GM21526 (cell line): ENCODE data around the gene MINDY1.

Experiments used
- ATAC-seq: cut with Tn5 transposase; IDR thresholded peaks from one replicate; pipeline ENCODE4 v1.9.1; 2021; ENCODE audit warnings: moderate library complexity; ENCODE audit not compliant: unreplicated experiment, low FRiP score

The MINDY1 gene

DNA sequence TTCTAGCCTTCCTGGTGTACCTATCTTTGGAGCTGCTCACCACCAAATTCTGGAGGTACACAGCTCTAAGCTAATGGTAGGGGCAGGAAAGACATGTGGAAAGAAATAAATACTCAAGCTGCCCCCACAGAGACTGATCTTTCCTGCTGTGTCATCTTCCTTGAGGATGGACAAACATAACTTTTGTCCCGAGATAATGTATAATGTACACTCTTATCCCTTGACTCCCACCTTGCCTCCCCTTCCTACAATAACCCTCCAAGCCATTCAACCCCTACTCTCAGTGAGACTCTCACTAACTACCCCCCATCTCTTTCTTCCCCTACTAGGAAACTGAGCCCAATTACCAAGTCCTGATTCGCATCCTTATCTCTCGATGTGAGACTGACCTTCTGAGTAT lies 12.5 kb downstream of the MINDY1 start:
- no peak for ATAC-seq

DNA sequence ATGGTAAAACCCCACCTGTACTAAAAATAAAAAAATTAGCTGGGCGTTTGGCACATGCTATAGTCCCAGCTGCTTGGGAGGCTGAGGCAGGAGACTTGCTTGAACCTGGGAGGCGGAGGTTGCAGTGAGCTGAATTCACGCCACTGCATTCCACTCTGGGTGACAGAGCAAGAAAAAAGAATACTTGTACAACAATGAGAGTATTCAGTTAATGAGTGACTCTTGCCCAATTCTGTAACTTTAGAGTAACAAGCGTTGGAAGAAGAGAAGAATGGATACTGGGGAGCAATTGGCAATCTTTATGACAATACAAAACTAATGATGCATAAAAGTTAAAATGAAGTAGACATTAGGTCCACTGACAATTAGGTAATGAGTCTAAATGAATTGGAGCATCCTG lies 14.1 kb downstream of the MINDY1 start:
- ATAC-seq, result no peak

DNA sequence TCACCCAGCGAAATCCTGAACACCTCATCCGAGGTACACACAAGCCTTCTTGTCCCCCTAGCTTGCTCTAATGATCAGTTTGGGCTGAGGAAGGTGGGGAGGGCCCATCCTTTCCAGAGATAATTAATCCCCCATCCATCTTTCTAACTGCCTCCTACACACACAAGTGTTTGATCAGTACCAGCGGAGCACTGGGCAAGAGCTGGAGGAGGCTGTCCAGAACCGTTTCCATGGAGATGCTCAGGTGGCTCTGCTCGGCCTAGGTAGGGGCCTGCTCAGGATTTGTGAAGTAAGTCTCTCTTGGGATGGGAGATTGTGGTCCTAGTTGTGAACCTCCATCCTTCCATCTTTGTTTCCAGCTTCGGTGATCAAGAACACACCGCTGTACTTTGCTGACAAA lies 18.8 kb downstream of the MINDY1 start:
- ATAC-seq, result no peak

DNA sequence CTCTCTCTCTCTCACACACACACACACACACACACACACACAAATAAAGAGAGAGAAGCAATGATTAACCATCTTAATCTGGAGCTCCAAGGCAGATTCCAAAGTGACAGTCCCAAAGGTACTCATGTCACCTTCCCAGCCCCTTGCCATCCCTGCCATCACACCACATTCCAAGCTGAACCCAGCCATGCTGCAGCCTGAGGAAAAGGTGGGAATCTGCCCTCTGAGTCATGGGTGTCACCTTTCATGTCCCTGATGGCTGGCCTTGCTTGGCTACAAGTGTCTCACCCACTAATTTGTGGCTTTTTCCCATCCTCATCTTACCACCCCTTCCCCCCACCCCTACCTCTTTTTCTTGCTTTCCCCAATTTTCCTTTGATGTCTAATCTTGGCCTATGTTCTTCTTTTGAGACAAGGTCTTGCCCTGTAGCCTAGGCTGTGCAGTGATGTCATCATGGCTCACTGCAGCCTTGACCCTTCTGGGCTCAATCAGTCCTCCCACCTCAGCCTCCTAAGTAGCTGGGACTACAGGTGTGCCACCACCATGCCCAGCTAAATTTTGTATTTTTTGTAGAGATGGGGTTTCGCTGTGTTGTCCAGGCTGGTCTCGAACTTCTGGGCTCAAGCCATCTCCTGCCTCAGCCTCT lies 21.4 kb downstream of the MINDY1 start:
- no peak for ATAC-seq

DNA sequence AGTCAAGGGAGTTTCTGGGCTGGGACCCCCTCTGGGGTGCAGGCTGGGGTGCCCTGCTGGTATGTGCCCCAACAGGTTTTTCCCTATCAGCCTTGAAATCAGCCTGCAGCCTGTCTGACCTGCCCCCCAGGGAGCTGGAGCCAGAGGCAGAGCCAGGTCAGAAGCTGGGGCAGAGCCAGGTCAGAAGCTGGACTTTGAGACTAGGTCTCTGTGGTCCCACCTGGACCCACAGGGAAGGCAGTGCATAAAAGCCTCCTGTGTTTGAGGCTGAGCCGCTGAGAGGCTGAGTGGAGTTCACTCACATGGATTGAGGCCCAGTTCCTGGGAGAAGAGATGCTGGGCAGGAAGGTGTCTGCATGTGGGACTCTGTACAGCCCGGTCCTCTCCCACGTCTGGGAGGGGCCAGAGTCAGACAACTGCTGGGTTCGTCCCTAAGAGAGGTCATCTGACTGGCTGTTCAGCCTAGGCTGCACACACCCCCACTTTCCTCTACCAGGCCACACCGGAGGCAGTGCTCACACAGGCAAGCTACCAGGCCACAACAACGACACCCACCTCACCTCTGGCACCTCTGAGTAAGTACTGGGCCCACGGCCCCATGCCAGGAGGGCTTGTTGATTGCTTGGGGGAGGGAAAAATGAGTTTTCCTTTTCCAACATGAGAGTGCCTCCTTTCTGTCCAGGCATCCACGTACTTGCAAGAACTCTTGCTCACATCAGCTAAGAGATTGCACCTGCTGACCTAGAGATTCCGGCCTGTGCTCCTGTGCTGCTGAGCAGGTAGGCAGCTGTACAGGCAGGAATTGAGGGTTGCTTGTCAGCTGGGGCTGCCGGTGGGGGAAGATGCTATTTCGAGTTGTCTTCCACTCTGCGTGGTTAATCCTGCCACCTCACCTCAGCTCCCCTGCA lies 24.6 kb downstream of the MINDY1 start, which contains the start of gene ANXA9:
Gene ANXA9 (plus strand): TSS at position 488 of the 908 bp plus-strand sequence. CDS start 814 bp downstream, outside the sequence.
- ATAC-seq, result no peak

DNA sequence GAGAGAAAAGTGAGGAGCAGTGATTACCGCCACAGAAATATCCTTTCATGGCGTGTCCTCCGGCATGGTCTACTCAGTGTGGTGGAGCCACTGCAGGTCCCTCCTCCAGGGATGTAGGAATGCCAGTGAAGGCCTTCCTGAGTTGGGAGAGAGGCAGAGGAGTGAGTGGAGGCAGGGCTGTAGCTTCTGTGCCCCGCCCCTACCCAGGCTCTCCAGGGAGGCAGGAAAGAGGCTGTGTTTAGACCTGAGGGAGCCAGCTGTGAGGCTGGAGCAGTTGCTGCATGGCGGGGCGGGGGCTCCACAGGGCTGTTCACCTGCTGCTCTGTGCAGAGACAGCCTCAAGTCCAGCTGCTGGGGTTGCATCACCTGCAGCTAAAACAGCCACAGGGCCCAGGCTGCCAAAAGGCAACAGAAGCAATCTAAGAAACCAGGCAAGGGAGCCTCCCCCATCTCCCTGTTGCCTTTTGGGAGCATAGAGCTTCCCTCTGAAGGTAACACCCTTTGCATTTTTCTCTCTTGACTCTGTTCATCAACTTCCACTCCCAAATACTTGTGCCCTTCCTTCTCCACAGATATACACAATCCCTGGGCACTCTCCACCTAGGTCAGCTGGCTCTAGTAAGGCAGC lies 25.4 kb downstream of the MINDY1 start:
- no peak for ATAC-seq

DNA sequence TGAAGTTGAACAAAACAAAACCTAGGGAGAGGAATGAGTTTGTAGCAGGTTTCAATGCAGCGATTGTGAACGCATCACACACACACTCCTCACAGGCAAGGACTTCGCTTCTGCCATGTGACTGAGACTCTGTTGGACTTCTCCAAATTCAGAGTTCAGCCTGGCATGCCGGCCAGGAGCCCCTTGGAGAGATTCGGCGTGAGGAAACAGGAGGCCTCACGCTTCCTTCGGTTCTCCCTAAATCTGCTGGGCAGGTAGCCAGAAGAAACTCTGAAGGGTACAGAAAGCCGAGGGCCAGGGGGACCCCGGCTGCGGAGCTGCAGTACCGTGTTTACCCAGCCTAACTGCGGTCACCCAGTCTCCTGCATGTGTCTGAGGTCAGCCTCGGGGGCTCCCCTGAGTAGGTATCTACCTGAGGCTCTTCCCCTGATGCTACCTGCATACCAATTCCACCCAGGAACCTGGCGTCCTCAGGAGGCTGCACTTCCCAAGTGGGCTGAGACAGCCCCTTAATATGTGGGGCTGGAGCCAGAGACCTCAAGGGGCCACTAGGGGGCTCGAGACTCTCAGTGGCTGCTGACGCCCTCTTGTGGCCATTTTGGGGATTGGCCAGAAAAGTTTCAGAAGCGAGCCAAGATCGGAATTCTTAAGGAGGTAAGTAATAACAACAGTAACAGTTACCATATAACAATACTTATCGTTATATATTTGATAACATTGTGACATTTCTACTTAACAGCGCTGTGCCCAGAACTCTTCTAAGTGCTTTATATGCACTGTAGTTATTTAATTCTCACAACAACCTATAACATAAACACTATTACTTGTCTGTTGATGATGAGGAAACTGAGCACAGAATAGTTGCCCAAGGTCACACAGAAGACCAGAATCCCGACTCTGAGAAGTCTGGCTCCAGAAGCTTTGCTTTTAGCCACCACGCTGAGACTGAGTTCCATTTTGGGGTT lies 27.3 kb downstream of the MINDY1 start:
- ATAC-seq, result no peak

DNA sequence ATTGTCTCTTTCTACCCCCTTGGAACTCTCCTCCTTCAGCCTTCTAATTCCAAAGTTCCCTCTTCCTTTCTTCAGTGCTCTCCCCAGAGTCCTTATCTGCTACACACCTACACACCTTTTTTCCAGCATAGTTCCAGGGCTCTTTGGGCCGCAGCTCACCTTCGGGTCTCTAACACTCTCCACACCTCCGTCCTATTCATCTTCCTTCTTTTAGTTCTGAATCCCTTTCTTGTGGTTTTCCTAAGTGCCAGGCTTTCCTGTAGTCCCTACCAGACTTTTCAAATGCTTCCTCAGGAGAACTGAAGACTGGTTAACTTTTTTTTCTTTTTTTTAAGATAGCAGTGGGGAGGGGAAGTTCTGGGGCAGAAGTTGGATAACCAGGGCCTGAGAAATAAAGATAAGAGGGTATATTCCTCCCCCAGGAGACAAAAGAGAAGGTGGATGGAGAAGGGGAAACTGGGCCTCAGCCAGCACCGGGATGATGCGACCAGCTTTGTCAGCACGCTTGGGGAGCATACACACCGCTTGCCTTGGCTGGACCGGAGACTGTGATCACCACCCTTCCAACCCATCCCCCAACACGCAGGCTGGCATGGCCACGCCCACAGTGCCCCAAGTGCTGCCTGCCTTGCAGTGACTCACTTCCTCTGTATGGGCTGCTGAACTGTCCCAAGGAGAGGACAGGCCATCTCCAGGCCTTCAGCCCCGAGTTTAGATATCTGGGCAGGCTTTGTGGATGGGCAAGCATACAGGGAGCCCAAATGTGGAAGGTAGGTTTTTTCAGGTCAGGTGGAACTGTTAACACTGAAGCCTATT lies 29.6 kb downstream of the MINDY1 start:
- ATAC-seq, result no peak

DNA sequence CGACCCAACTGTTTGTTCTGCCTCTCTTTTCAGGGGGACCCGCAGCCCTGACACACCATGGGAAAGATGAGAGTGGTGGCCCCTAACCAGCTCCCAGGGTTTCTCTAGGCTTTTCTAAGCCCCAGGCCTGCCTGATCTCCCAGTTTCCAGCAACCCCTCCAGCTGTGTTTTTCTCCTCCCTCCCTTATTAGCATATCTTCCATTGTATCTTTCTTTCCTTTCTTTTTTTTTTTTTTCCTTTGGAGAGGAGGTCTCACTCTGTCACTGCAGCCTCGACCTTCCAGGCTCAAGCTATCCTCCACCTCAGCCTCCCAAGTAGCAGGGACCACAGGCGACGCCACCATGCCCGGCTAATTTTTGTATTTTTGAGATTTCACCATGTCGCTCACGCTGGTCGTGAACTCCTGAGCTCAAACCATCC lies 30.3 kb downstream of the MINDY1 start:
- ATAC-seq, result no peak

DNA sequence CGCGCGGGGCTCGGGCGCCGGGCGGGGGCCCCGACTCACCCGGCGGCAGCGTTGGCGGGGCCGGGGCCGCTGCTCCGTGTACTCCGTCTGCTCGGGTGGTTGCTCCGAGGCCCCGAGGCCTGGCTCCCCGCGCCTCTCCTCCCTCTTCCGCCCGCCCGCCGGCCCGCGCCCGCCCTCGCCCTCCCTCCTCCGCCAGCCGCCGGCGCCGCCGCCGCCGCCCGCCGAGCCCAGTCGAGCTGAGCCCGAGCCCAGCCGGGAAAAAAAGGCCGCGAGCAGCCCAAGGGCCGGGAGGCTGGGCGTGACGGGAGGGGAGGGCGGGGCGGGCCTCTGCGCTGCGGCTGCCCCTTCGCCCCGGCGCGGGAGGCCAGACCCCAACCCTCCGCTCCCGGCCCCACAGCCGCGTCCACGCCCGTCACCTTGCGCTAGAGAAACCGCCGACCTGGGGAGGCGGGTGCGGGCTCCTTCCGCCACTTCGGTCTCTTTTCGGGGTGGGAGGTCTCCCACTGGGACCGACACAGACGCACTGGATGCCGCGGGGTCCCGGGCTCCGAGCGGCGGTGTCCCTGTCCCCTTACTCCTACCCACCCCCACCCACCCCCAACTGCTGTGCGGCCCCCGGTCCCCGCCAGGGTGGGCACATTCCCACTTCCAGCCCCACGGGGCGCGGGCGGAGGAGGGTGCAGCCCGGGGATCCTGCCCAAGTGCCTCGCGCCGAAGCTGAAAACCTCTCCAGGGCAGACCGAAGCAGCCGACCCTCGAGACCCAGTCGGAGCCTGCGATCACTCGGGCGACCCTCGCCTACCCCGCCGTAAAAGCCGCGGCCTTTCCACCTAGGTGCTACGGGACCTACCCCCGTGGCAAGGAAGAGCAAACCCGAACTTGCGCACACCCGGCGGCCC lies 31.9 kb downstream of the MINDY1 start, which contains the start of gene CERS2:
Gene CERS2 (minus strand): TSS at position 256 of the 899 bp plus-strand sequence. CDS start 5,745 bp downstream, outside the sequence.
- ATAC-seq, result peak; percentile 41

DNA sequence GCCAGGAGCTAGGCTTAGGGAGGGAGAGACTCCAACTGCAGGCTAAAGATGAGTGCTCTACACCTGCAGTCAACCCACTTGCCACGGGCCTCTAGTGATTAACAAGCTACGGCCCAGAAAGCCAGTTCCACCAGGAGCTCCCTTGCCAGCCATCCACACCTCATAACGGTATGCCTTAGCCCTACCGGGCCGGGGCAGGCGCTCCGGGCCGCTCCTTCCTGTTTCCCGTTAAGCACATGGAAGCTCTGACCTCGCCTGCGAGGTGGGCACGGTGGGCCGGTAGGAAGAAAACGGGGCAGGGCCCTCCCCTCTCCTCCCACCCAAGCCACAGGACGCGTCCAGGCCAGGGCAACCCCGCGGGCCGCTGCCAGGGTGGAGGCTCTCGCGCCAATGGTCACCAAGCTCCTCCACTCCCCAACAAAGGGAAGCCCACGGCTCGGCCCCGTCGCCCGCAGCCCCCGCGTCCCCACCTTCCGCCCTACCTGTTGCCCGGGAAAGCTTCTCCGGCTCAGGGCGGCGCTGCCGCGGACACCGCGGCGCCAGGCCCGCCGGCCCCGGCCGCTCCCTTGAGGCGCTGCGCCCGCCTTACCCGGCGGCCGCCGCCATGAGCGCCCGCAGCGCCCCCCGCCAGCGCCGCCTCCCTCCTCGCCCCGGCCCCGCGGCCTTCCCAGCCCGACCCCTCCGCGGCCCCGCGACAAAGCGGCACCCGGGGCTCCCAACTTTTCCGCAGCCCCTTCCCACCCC lies 32.7 kb downstream of the MINDY1 start:
- ATAC-seq, result peak; percentile 29

DNA sequence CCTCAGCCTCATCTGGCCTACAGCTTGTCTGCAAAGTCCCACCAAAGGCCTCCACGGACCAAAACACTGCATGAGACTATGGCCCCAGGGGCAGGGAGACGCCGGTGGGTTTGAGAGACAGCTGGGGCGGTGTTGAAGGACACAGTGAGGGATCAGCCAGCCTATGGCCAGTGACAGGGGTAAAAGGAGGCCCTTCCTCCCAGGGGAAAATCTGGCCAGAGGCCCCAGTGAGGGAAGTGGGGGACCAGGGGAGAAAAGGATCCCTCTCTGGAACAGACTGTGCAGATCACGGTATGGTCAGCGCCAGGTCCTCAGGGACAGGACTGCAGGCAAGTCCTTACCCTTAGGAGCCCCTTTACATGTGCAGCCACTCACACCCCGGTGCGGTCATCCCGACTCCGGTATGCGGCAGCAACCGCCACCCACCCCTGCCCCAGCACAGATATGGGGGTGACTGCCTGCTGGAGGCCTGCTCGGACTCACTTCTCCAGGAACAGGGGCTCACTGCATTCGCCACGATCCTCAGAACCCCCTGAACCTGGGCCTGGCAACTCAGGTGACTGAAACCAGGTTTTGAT lies 33.4 kb downstream of the MINDY1 start:
- ATAC-seq, result no peak

DNA sequence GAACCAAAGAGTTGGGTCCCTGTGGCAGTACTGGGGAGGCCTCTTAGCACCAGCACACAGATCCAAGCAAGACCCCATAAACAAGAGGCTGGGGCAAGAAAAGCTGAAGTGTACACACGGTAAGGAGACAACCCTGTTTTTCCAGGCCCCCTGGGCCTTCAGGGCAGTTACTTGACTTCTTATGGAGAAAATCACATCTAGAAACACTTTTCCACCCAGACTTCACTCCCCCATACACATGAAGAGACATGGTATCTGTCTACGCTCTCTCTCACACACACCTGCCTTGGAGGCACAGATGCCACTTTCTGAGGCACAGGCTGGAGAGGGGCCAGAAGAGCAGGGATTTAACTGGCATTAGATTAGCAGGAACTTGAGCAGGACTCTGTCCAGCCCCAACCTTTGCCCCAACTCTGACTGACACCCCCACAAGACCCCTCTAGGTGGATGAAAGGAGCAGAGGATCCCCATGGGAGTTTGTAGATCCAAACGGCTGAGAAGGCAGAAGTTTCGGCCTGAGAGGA lies 34.2 kb downstream of the MINDY1 start:
- ATAC-seq, result no peak

DNA sequence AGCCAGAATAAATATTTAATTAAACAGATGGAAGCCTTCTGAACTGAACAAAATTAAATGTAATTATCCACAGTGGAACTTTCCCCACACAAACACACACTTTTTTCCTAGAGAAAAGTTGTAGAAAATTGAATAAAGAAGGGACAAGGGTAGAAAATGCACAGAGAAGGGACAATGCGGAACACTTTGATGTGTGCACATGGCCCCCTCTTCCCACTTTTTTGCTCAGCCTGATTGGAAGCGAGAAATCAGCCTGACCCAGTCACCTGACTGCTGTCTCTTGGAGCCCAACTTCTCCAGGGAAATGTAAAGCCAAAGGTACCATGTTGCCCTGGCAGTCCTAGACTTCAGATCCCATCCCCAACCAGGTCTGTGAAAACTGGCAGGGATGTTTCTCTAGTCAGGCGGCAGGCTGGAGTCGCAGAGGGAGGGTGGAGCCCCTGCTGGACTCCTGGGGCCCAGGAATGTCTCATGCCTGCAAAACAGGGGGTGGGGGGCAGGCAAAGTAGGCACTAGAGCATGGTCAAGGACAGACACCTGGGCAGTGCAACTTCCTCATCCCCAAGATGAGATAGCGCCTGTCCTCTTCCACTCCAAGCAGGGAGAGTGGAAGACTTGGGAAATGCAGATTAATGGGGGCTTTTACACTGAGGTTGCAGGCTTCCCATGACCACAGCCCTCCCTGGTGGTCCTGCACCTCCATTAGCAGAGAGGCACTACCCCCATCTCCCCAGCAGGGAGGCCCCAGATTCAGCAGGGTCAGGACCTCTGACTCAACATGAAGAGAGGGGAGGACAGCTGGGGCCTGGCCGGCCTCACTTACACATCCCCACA lies 34.9 kb downstream of the MINDY1 start:
- no peak for ATAC-seq

DNA sequence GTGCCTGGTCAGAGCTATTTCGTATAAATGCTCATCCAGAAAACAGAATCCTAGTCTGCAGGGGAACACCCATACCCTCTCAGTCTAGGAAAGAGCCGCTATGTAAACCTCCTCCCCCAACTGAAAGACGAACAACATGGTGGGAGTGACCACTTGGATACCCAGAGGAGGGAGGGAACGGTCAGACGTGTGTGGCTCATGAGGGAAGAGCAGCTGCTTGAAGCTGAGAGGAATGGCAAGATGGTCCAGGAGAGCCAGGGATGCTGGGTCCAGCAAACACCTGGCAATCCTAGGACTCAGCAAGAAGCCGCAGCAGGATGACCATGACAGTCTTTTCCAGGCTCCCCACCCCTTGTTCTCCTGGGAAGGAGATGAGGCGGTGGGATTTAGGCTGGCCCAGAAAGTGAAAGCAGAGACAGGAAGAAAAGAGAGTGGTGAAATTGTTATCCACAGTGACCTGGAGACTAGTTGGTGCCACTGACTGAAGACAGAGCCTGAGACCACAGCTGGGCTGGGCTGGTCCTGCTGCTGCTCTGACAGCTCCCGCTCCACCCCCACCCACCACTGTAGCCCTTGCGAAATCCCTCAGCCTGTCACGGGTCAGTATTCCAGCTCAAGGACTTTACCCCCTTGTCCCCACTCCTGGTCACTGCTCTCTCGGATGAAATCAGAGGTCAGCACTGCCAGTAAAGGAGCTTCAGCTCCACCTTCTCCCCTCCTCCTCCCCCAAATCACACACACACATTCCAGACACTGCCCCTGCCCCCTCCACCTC lies 35.7 kb downstream of the MINDY1 start:
- no peak for ATAC-seq
